Eye (tissue), 1 donor: Measurements from ENCODE around the gene CDH23.
"Not testable (repeated sequence)": the region's sequence is repeated elsewhere in the genome, so short reads cannot be mapped to it uniquely, and the experiment has no call there.

Experiments used
- DNase-seq: peaks from one replicate; pipeline ENCODE4 v3.0.0-alpha.2; 2015

Gene CDH23

GRCh38 chr10:71848325-71849275 lies 451.9 kb downstream of the CDH23 start:
- no peak for DNase-seq

GRCh38 chr10:71849461-71849908 lies 452.8 kb downstream of the CDH23 start:
- DNase-seq: no peak

- DNase-seq: no peak
These were observed 453.5 kb downstream of the CDH23 start for GRCh38 chr10:71850021-71850742.

- DNase-seq: peak; percentile 99
These were observed 454.2 kb downstream of the CDH23 start, which contains the start of gene PSAP for GRCh38 chr10:71850743-71851464. PSAP (minus strand) TSS chr10:71851251; CDS start chr10:71851221, 30 bp downstream.

GRCh38 chr10:71851465-71852095 lies 454.9 kb downstream of the CDH23 start:
- DNase-seq: not testable (repeated sequence)

GRCh38 chr10:71852355-71852937 lies 455.7 kb downstream of the CDH23 start:
- no peak for DNase-seq

GRCh38 chr10:71854031-71854430 lies 457.3 kb downstream of the CDH23 start:
- DNase-seq: no peak

GRCh38 chr10:71856619-71857018 lies 459.9 kb downstream of the CDH23 start:
- DNase-seq: no peak

GRCh38 chr10:71857934-71858890 lies 461.5 kb downstream of the CDH23 start:
- DNase-seq: no peak

- peak; percentile 90 for DNase-seq
These were observed 463.7 kb downstream of the CDH23 start for GRCh38 chr10:71860243-71861029.

GRCh38 chr10:71863203-71863602 lies 466.5 kb downstream of the CDH23 start:
- DNase-seq: no peak

GRCh38 chr10:71864911-71865361 lies 468.2 kb downstream of the CDH23 start:
- DNase-seq: no peak
